ENCODE measurements around the gene ZFPM1.

ZFPM1 gene

GRCh38 chr16:88506723-88507122 lies 53.6 kb downstream of the ZFPM1 start:
- Histone ChIP-seq H2AFZ (ENCODE audit: low read depth) (no peak overlapping the region), H3K4me1 (ENCODE audit: low read depth, poor library complexity, severe bottlenecking) (peaks cover 7% of the 10 kb centered on the region), H4K20me1 (ENCODE audit: insufficient read depth) (no peaks in the 10 kb centered on the region), H3K36me3 (ENCODE audit: insufficient read depth) (no peaks in the 10 kb centered on the region), H3K4me3 (IDR thresholded peaks at IDR 0.05; ENCODE audit: insufficient read depth, low read depth, low read length) (no peak overlapping the region), H3K27me3 (ENCODE audit: insufficient read depth, low read depth) (peaks cover 46% of the 10 kb centered on the region; the same call in 1 of the 2 replicates), H3K79me2 (ENCODE audit: insufficient read depth, low read depth) (no peaks in the 10 kb centered on the region), H3K27ac (no peak overlapping the region), H3K4me2 (no peak overlapping the region), H3K9ac (no peak overlapping the region)
- no peak for TF ChIP-seq CTCF (conservative IDR thresholded peaks at IDR 0.05; ENCODE audit: low read depth, low read length)

DNA sequence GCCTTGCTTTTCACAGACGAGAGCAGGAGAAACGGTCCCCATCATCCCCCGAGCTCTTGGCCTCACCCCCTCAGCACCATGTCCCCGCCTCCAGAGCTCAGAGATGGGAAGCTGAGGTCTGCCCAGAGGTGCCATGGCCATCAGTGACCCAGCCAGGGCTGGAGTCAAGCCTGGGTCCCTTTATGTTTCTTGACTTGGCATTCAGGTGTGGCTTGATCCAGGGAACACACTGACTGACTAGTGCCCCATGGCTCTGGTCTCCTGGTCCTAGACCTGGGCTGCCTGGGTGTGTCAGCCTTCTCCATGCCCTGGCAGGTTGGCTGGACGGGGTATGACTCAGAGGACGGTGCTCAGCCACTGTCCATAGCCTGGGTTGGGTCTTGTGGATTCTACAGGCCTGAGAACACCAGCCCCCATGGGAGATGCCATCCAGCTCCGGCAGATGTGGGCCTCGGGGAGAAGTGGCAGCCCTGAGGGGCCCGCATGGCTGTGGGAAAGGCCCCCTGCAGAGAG lies 54.2 kb downstream of the ZFPM1 start:
- Histone ChIP-seq H3K36me3 (ENCODE audit: insufficient read depth) (no peaks in the 10 kb centered on the region), H3K9ac (no peak overlapping the region), H2AFZ (ENCODE audit: low read depth) (no peak overlapping the region), H3K4me1 (ENCODE audit: low read depth, poor library complexity, severe bottlenecking) (peaks cover 7% of the 10 kb centered on the region), H3K79me2 (ENCODE audit: insufficient read depth, low read depth) (no peaks in the 10 kb centered on the region), H3K27ac (no peak overlapping the region), H3K4me3 (IDR thresholded peaks at IDR 0.05; ENCODE audit: insufficient read depth, low read depth, low read length) (no peak overlapping the region), H4K20me1 (ENCODE audit: insufficient read depth) (no peaks in the 10 kb centered on the region), H3K4me2 (no peak overlapping the region), H3K27me3 (ENCODE audit: insufficient read depth, low read depth) (peaks cover 51% of the 10 kb centered on the region; the same call in 1 of the 2 replicates)
- no peak for TF ChIP-seq CTCF (conservative IDR thresholded peaks at IDR 0.05; ENCODE audit: low read depth, low read length)

GRCh38 chr16:88508376-88508867 lies 55.3 kb downstream of the ZFPM1 start:
- Histone ChIP-seq H4K20me1 (ENCODE audit: insufficient read depth) (no peaks in the 10 kb centered on the region), H3K4me2 (no peak overlapping the region), H2AFZ (ENCODE audit: low read depth) (no peak overlapping the region), H3K79me2 (ENCODE audit: insufficient read depth, low read depth) (no peaks in the 10 kb centered on the region), H3K4me1 (ENCODE audit: low read depth, poor library complexity, severe bottlenecking) (peaks cover 7% of the 10 kb centered on the region), H3K9ac (no peak overlapping the region), H3K36me3 (ENCODE audit: insufficient read depth) (no peaks in the 10 kb centered on the region), H3K27me3 (ENCODE audit: insufficient read depth, low read depth) (peaks cover 55% of the 10 kb centered on the region), H3K27ac (no peak overlapping the region), H3K4me3 (IDR thresholded peaks at IDR 0.05; ENCODE audit: insufficient read depth, low read depth, low read length) (no peak overlapping the region)
- TF ChIP-seq CTCF (conservative IDR thresholded peaks at IDR 0.05; ENCODE audit: low read depth, low read length), result no peak

- TF ChIP-seq CTCF (conservative IDR thresholded peaks at IDR 0.05; ENCODE audit: low read depth, low read length), result no peak
- no peak overlapping the region for H3K9ac ChIP-seq
- no peak overlapping the region for H2AFZ ChIP-seq (ENCODE audit: low read depth)
- H4K20me1 ChIP-seq (ENCODE audit: insufficient read depth), result no peaks in the 10 kb centered on the region
- no peaks in the 10 kb centered on the region for H3K79me2 ChIP-seq (ENCODE audit: insufficient read depth, low read depth)
- peaks cover 55% of the 10 kb centered on the region for H3K27me3 ChIP-seq (ENCODE audit: insufficient read depth, low read depth)
- no peak overlapping the region for H3K4me3 ChIP-seq (IDR thresholded peaks at IDR 0.05; ENCODE audit: insufficient read depth, low read depth, low read length)
- no peaks in the 10 kb centered on the region for H3K36me3 ChIP-seq (ENCODE audit: insufficient read depth)
- H3K4me1 ChIP-seq (ENCODE audit: low read depth, poor library complexity, severe bottlenecking), result peaks cover 7% of the 10 kb centered on the region
- H3K27ac ChIP-seq, result no peak overlapping the region
- H3K4me2 ChIP-seq, result no peak overlapping the region
Measured at GRCh38 chr16:88508868-88509748, 56.0 kb downstream of the ZFPM1 start.
